GM23338 (cell line): ENCODE measurements around the gene TNS3. TPM values are rescaled to one million over a fixed set of nuclear protein-coding genes. Genes with fewer than 3 reads are reported as not detected.

Source experiments
- ATAC-seq: fragments of 200-7000 bp; cut with Tn5 transposase; 3 replicates; pipeline ENCODE4 v1.9.1; 2020
- DNase-seq: peaks from one replicate; pipeline ENCODE4 v3.0.0-alpha.2; 2015; ENCODE audit warnings: low spot score
- H2AFZ ChIP-seq: fragments of 200-600 bp; sonication (generic); 2 replicates; pipeline ENCODE4 v1.8.0; 2016; ENCODE audit warnings: antibody characterized with exemption, mild to moderate bottlenecking, moderate library complexity
- H3F3A ChIP-seq: fragments of 200-600 bp; sonication (generic); replicated peaks from 2 replicates; pipeline ENCODE4 v1.8.0; 2017; ENCODE audit warnings: antibody characterized with exemption, mixed run types, low read depth
- H3K27ac ChIP-seq: fragments of 200-600 bp; sonication (generic); 2 replicates; pipeline ENCODE4 v1.6.1; 2016; ENCODE audit warnings: low read depth
- H3K27me3 ChIP-seq: fragments of 200-600 bp; sonication (generic); 2 replicates; pipeline ENCODE4 v1.8.0; 2016; ENCODE audit warnings: mild to moderate bottlenecking, mixed run types, moderate library complexity; ENCODE audit not compliant: insufficient read depth
- H3K36me3 ChIP-seq: fragments of 200-600 bp; sonication (generic); 2 replicates; pipeline ENCODE4 v1.8.0; 2016; ENCODE audit warnings: mild to moderate bottlenecking; ENCODE audit not compliant: insufficient read depth
- H3K4me1 ChIP-seq: fragments of 200-600 bp; sonication (generic); 2 replicates; pipeline ENCODE4 v1.8.0; 2016; ENCODE audit warnings: mild to moderate bottlenecking, moderate library complexity; ENCODE audit not compliant: insufficient read depth
- H3K4me2 ChIP-seq: fragments of 200-600 bp; sonication (generic); 2 replicates; pipeline ENCODE4 v1.7.1; 2017; ENCODE audit warnings: mixed run types
- H3K4me3 ChIP-seq: fragments of 200-600 bp; sonication (generic); 2 replicates; pipeline ENCODE4 v1.6.1; 2016; ENCODE audit warnings: mixed run types
- H3K79me2 ChIP-seq: fragments of 200-600 bp; sonication (generic); replicated peaks from 2 replicates; pipeline ENCODE4 v1.8.0; 2017; ENCODE audit warnings: mild to moderate bottlenecking; ENCODE audit not compliant: insufficient read depth
- H3K9me2 ChIP-seq: fragments of 200-600 bp; sonication (generic); 2 replicates; pipeline ENCODE4 v1.8.0; 2017; ENCODE audit not compliant: insufficient read depth
- H4K20me1 ChIP-seq: fragments of 200-600 bp; sonication (generic); replicated peaks from 2 replicates; pipeline ENCODE4 v1.8.0; 2017; ENCODE audit warnings: mild to moderate bottlenecking; ENCODE audit not compliant: insufficient read depth
- H3K27ac Mint-ChIP-seq: 2 replicates; pipeline ENCODE4 v1.8.0; 2020; ENCODE audit warnings: inconsistent platforms, mild to moderate bottlenecking, moderate library complexity, mixed read lengths
- H3K27me3 Mint-ChIP-seq: 3 replicates; pipeline ENCODE4 v1.8.0; 2022; ENCODE audit warnings: low read depth, mild to moderate bottlenecking, moderate library complexity, mixed read lengths, inconsistent platforms; ENCODE audit not compliant: insufficient read depth, poor library complexity
- H3K36me3 Mint-ChIP-seq: 3 replicates; pipeline ENCODE4 v1.8.0; 2021; ENCODE audit warnings: low read depth, mild to moderate bottlenecking, inconsistent platforms, moderate library complexity, mixed read lengths
- H3K4me1 Mint-ChIP-seq: 3 replicates; pipeline ENCODE4 v1.8.0; 2020; ENCODE audit warnings: mild to moderate bottlenecking, inconsistent platforms, mixed read lengths
- H3K4me3 Mint-ChIP-seq: 3 replicates; pipeline ENCODE4 v1.8.0; 2021; ENCODE audit warnings: moderate library complexity, mild to moderate bottlenecking, inconsistent platforms, mixed read lengths
- H3K9me3 Mint-ChIP-seq: 3 replicates; pipeline ENCODE4 v1.8.0; 2020; ENCODE audit warnings: moderate library complexity, mild to moderate bottlenecking, inconsistent platforms, mixed read lengths
- CREB1 ChIP-seq: fragments of 250-450 bp; sonication (Bioruptor Pico); IDR thresholded peaks from 2 replicates; pipeline ENCODE4 v1.5.0; 2020; ENCODE audit warnings: low read depth, mild to moderate bottlenecking, moderate library complexity
- CTCF ChIP-seq, 2 experiments: fragments of 200-600 bp in 1 of 2; sonication (generic) in 1 of 2; conservative IDR thresholded peaks; 2 replicates each; pipeline versions ENCODE4 v1.5.1 to v1.6.1; 2016 to 2017; ENCODE audit warnings: antibody characterized with exemption in 2 of 2, low read depth in 2 of 2, mild to moderate bottlenecking in 2 of 2, moderate library complexity in 1 of 2
- ETS1 ChIP-seq: IDR thresholded peaks from 2 replicates; pipeline ENCODE4 v1.6.1; 2016; ENCODE audit warnings: antibody characterized with exemption
- EZH2 ChIP-seq: fragments of 200-600 bp; sonication (generic); IDR thresholded peaks from one replicate; pipeline ENCODE4 v1.8.0; 2017; ENCODE audit warnings: antibody characterized with exemption, mild to moderate bottlenecking, low read depth; ENCODE audit not compliant: unreplicated experiment
- EZH2phosphoT487 ChIP-seq: fragments of 200-600 bp; sonication (generic); IDR thresholded peaks from one replicate; pipeline ENCODE4 v1.8.1; 2018; ENCODE audit warnings: antibody characterized with exemption; ENCODE audit not compliant: unreplicated experiment
- JUNB ChIP-seq: IDR thresholded peaks from one replicate; pipeline ENCODE4 v1.6.1; 2016; ENCODE audit warnings: antibody characterized with exemption; ENCODE audit not compliant: unreplicated experiment
- NANOG ChIP-seq: IDR thresholded peaks from 2 replicates; pipeline ENCODE4 v1.6.1; 2016; ENCODE audit warnings: antibody characterized with exemption, borderline replicate concordance
- POLR2AphosphoS5 ChIP-seq: IDR thresholded peaks from 2 replicates; pipeline ENCODE4 v1.6.1; 2016; ENCODE audit warnings: antibody characterized with exemption, low read depth
- STAT1 ChIP-seq: IDR thresholded peaks from one replicate; pipeline ENCODE4 v1.6.1; 2016; ENCODE audit warnings: antibody characterized with exemption; ENCODE audit not compliant: unreplicated experiment
- ZNF114 ChIP-seq: fragments of 250-450 bp; sonication (Bioruptor Pico); IDR thresholded peaks from 2 replicates; pipeline ENCODE4 v1.5.0; 2020; ENCODE audit warnings: mild to moderate bottlenecking, moderate library complexity
- ZNF331 ChIP-seq: fragments of 250-450 bp; sonication (Bioruptor Pico); IDR thresholded peaks from 2 replicates; pipeline ENCODE4 v1.5.0; 2020; ENCODE audit warnings: low read depth, mild to moderate bottlenecking, moderate library complexity
- ZNF462 ChIP-seq: fragments of 250-450 bp; sonication (Bioruptor Pico); IDR thresholded peaks from 2 replicates; pipeline ENCODE4 v1.5.0; 2020; ENCODE audit warnings: mild to moderate bottlenecking, moderate library complexity
- polyA plus RNA-seq: library from polyadenylated mRNA; unstranded; fragments of >200 nt; fragmentation: Nextera tagmentation; extraction: Ambion mirVana; gene quantifications from 2 replicates; pipeline ENCODE4 v1.2.1, GENCODE V29; 2016
- total RNA-seq: library from RNA; depleted of rRNA; stranded (reverse); fragments of >200 nt; shearing (Covaris generic); gene quantifications from 2 replicates; pipeline ENCODE4 v1.2.3, GENCODE V29; 2014

TNS3 gene
- total and polyA plus RNA-seq, 2 experiments from 2014 or later, result 6.2 to 28.7 TPM

GRCh38 chr7:47292832-47293309 lies 289.0 kb downstream of the TNS3 start (continued):
- TF ChIP-seq ETS1 (no peak), CTCF (conservative IDR thresholded peaks at IDR 0.05; ENCODE audit: low read depth in 2 of 2) (no peak), JUNB (no peak)

GRCh38 chr7:47291461-47292081 lies 290.3 kb downstream of the TNS3 start:
- no peaks in the 10 kb centered on the region for H3K9me3 Mint-ChIP-seq
- Histone ChIP-seq H3K36me3 (peaks cover 7% of the 10 kb centered on the region; the same call in 1 of the 2 replicates), H3F3A (no peaks in the 10 kb centered on the region), H3K4me3 (no peak overlapping the region), H2AFZ (no peak overlapping the region), H4K20me1 (no peaks in the 10 kb centered on the region), H3K4me1 (no peaks in the 10 kb centered on the region), H3K27me3 (no peaks in the 10 kb centered on the region), H3K27ac (no peak overlapping the region), H3K9me2 (no peaks in the 10 kb centered on the region), H3K79me2 (no peaks in the 10 kb centered on the region), H3K4me2 (no peak overlapping the region)
- no peak overlapping the region for H3K27ac Mint-ChIP-seq
- no peaks in the 10 kb centered on the region for H3K27me3 Mint-ChIP-seq
- DNase-seq (no peak), ATAC-seq (no peak)
- no peak overlapping the region for H3K4me3 Mint-ChIP-seq
- peaks cover 13% of the 10 kb centered on the region for H3K36me3 Mint-ChIP-seq
- H3K4me1 Mint-ChIP-seq, result no peaks in the 10 kb centered on the region
- TF ChIP-seq CTCF (conservative IDR thresholded peaks at IDR 0.05; ENCODE audit: low read depth in 2 of 2), result no peak
- no peak for TF ChIP-seq NANOG
- TF ChIP-seq ZNF331, result no peak
- TF ChIP-seq CREB1 (CRISPR knock-in tag), result no peak
- TF ChIP-seq ZNF462 (CRISPR knock-in tag), result no peak
- no peak for TF ChIP-seq EZH2phosphoT487
- no peak for TF ChIP-seq ETS1
- no peak for TF ChIP-seq JUNB
- TF ChIP-seq POLR2AphosphoS5, result no peak
- no peak for TF ChIP-seq EZH2
- TF ChIP-seq STAT1, result no peak
- TF ChIP-seq ZNF114 (CRISPR knock-in tag), result no peak
